Liver (tissue), 3 donors: ENCODE measurements around the gene MOV10L1.

ENCODE experiments used
- EGR1 ChIP-seq, 2 donors: IDR thresholded peaks; 2 replicates each; pipeline ENCODE4 v1.6.1; 2016 to 2018; ENCODE audit warnings: antibody characterized with exemption in 2 of 2, low read depth in 2 of 2
- FOXA1 ChIP-seq: IDR thresholded peaks from 2 replicates; pipeline ENCODE4 v1.6.1; 2016; ENCODE audit warnings: antibody characterized with exemption
- FOXA2 ChIP-seq: IDR thresholded peaks from 2 replicates; pipeline ENCODE4 v1.6.1; 2016; ENCODE audit warnings: antibody characterized with exemption
- GABPA ChIP-seq, 2 donors: IDR thresholded peaks in 1 of 2; conservative IDR thresholded peaks in 1 of 2; 2 replicates each; pipeline ENCODE4 v1.6.1; 2016; ENCODE audit warnings: antibody characterized with exemption in 2 of 2, mild to moderate bottlenecking in 1 of 2, moderate library complexity in 1 of 2
- HNF4G ChIP-seq: IDR thresholded peaks from 2 replicates; pipeline ENCODE4 v1.6.1; 2016; ENCODE audit warnings: antibody characterized with exemption
- JUND ChIP-seq, 2 donors: IDR thresholded peaks; 2 replicates each; pipeline ENCODE4 v1.6.1; 2016; ENCODE audit warnings: antibody characterized with exemption in 2 of 2
- MAX ChIP-seq: IDR thresholded peaks from 2 replicates; pipeline ENCODE4 v1.6.1; 2016; ENCODE audit warnings: antibody characterized with exemption
- RAD21 ChIP-seq, 2 donors: IDR thresholded peaks; 2 replicates each; pipeline ENCODE4 v1.6.1; 2016; ENCODE audit warnings: antibody characterized with exemption in 2 of 2, mild to moderate bottlenecking in 2 of 2
- REST ChIP-seq: IDR thresholded peaks from 2 replicates; pipeline ENCODE4 v1.6.1; 2016; ENCODE audit warnings: antibody characterized with exemption, mild to moderate bottlenecking
- YY1 ChIP-seq: IDR thresholded peaks from 2 replicates; pipeline ENCODE4 v1.6.1; 2016; ENCODE audit warnings: antibody characterized with exemption, mild to moderate bottlenecking
- TF ChIP-seq, protein P1 (sequence below): fragments of 150-350 bp; IDR thresholded peaks from 2 replicates; pipeline ENCODE4 v1.5.1; 2017; ENCODE audit warnings: improper control_type of control experiment, low read depth, low read length; ENCODE audit not compliant: missing input control
- donor health status: healthy.
- donor health status: healthy.

DNA sequence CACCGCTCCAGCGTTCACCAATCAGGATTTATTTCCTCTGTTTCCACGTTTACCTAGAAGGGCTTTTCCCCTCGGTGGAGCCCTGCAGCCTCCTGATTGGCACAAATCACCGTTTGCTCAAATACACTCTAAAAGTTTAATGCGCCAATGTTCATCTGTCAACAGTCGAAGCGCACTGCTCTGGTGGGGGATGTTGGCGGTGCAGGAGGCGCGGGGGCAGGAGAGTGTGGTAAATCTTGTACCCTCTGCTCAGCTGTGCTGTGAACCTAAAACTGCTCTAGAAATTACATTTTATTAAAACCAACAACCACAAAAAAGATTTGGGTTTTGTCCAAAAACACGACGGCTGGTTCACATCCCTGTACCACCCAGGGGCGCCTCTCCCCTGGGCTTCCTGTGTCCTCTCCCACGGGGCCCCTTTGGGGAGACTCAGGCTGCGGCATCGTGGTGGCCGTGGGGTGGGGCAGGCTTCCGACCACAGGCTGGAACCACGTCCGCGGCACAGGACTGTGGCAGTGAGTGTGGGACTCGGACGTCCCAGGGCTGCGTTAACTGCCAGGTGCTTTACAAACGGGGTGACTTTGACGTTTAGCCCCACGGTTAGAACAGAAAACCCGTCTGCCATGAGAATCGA is 45.2 kb upstream of the MOV10L1 start:
- TF ChIP-seq, protein P1, sequence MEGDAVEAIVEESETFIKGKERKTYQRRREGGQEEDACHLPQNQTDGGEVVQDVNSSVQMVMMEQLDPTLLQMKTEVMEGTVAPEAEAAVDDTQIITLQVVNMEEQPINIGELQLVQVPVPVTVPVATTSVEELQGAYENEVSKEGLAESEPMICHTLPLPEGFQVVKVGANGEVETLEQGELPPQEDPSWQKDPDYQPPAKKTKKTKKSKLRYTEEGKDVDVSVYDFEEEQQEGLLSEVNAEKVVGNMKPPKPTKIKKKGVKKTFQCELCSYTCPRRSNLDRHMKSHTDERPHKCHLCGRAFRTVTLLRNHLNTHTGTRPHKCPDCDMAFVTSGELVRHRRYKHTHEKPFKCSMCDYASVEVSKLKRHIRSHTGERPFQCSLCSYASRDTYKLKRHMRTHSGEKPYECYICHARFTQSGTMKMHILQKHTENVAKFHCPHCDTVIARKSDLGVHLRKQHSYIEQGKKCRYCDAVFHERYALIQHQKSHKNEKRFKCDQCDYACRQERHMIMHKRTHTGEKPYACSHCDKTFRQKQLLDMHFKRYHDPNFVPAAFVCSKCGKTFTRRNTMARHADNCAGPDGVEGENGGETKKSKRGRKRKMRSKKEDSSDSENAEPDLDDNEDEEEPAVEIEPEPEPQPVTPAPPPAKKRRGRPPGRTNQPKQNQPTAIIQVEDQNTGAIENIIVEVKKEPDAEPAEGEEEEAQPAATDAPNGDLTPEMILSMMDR, result no peak
- no peak for TF ChIP-seq FOXA1
- TF ChIP-seq MAX, result no peak
- TF ChIP-seq GABPA (IDR thresholded peaks at IDR 0.05 in 1 of 2, conservative IDR thresholded peaks at IDR 0.05 in 1 of 2), result no peak
- no peak for TF ChIP-seq JUND (IDR thresholded peaks at IDR 0.05)
- TF ChIP-seq HNF4G, result no peak
- no peak for TF ChIP-seq YY1
- no peak for TF ChIP-seq REST
- TF ChIP-seq EGR1 (IDR thresholded peaks at IDR 0.05; ENCODE audit: low read depth in 2 of 2), result no peak
- no peak for TF ChIP-seq RAD21 (IDR thresholded peaks at IDR 0.05)
- TF ChIP-seq FOXA2, result no peak
